Prostate gland (tissue), 2 donors: Measurements from ENCODE around the gene STRIP1. TPM values are rescaled to one million over a fixed set of nuclear protein-coding genes. Genes with fewer than 3 reads are reported as not detected.

ENCODE experiments used
- DNase-seq: peaks from one replicate; pipeline ENCODE4 v3.0.0-alpha.2; 2019; ENCODE audit warnings: low spot score
- H3K27ac ChIP-seq, 2 donors: fragments of 200-600 bp; sonication (generic); 2 replicates each; pipeline ENCODE4 v1.5.1; 2017 to 2019
- H3K27me3 ChIP-seq: fragments of 200-600 bp; sonication (generic); replicated peaks from 2 replicates; pipeline ENCODE4 v1.5.1; 2019; ENCODE audit not compliant: insufficient read depth
- H3K36me3 ChIP-seq, 2 donors: fragments of 200-600 bp; sonication (generic); 1 replicate in 1 of 2; 2 replicates in 1 of 2; pipeline versions ENCODE4 v1.5.1 to v1.8.1; 2017 to 2019
- H3K4me1 ChIP-seq: fragments of 200-600 bp; sonication (generic); replicated peaks from 2 replicates; pipeline ENCODE4 v1.5.1; 2019
- H3K4me3 ChIP-seq, 2 donors: fragments of 200-600 bp; sonication (generic); 2 replicates each; pipeline ENCODE4 v1.5.1; 2017 to 2019
- H3K9me3 ChIP-seq: fragments of 200-600 bp; sonication (generic); 2 replicates; pipeline ENCODE4 v1.5.1; 2017
- POLR2A ChIP-seq: fragments of 450-650 bp; IDR thresholded peaks from one replicate; pipeline ENCODE4 v1.6.1; 2016; ENCODE audit warnings: antibody characterized with exemption, mild to moderate bottlenecking
- POLR2AphosphoS5 ChIP-seq: sonication (generic); formaldehyde crosslinking; IDR thresholded peaks from one replicate; pipeline ENCODE4 v1.6.1; 2017; ENCODE audit warnings: antibody characterized with exemption
- WGBS: methylation state at CpG from one replicate; pipeline ENCODE4 v1.1.5; 2018; 5-methylcytosine and 5-hydroxymethylcytosine counted together
- intact Hi-C: fragments of 100-400 bp; cut with DNase I; formaldehyde crosslinking; loops from one replicate; pipeline ENCODE4 v1.14.2; 2022
- total RNA-seq, 2 donors: library from RNA; depleted of rRNA; stranded (reverse); fragments of >200 nt; gene quantifications; one replicate each; pipeline ENCODE4 v1.1.0, GENCODE V29; 2016
- TF ChIP-seq, protein P1 (sequence below), 4 experiments: fragments of 200-600 bp in 2 of 4; fragments of 450-650 bp in 2 of 4; sonication (generic) in 2 of 4; IDR thresholded peaks; 1 replicate in 3 of 4; 2 replicates in 1 of 4; pipeline ENCODE4 v1.5.1; 2016 to 2019; ENCODE audit warnings: antibody characterized with exemption in 4 of 4, mild to moderate bottlenecking in 2 of 4, moderate library complexity in 2 of 4

STRIP1 gene
- total RNA-seq, 2 donors from 2014 or later, result 36.8 to 73.2 TPM

DNA sequence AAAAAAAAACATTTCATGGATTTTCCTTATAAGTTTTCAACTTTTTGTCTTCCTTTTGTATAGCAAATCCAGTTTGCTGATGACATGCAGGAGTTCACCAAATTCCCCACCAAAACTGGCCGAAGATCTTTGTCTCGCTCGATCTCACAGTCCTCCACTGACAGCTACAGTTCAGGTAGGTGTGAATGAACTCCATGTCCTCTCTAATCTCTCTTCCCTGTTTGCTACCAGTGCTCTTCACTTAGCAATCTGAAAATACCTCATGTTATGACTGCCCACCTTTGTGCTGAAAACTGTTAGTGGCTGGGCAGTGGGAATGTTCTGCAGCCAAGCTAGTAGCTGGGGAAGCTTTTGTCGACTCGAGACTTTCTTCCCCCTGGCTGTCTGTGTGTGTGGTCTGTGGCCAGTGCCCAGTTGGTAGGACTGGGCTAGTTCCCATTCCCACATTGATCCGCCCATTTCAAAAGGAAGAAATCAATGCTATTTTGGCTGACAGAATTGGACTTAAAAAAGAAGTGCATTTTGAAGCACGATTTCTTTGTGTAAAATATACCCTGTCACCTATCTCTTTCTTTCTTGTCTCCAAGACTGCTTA is 25.4 kb upstream of the STRIP1 start:
- Histone ChIP-seq H3K27ac (no peak overlapping the region), H3K4me3 (no peak overlapping the region), H3K9me3 (no peaks in the 10 kb centered on the region), H3K27me3 (no peaks in the 10 kb centered on the region), H3K36me3 (peaks cover 0 to 5% of the 10 kb centered on the region in 2 donors), H3K4me1 (peaks cover 8% of the 10 kb centered on the region)
- no peak for TF ChIP-seq POLR2A
- TF ChIP-seq POLR2AphosphoS5, result no peak
- TF ChIP-seq, protein P1, sequence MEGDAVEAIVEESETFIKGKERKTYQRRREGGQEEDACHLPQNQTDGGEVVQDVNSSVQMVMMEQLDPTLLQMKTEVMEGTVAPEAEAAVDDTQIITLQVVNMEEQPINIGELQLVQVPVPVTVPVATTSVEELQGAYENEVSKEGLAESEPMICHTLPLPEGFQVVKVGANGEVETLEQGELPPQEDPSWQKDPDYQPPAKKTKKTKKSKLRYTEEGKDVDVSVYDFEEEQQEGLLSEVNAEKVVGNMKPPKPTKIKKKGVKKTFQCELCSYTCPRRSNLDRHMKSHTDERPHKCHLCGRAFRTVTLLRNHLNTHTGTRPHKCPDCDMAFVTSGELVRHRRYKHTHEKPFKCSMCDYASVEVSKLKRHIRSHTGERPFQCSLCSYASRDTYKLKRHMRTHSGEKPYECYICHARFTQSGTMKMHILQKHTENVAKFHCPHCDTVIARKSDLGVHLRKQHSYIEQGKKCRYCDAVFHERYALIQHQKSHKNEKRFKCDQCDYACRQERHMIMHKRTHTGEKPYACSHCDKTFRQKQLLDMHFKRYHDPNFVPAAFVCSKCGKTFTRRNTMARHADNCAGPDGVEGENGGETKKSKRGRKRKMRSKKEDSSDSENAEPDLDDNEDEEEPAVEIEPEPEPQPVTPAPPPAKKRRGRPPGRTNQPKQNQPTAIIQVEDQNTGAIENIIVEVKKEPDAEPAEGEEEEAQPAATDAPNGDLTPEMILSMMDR (IDR thresholded peaks at IDR 0.05), result no peak
- WGBS, result 79% methylated on average over 7 of the region's 7 CpGs
- intact Hi-C loops, result no loop called here
- no peak for DNase-seq

DNA sequence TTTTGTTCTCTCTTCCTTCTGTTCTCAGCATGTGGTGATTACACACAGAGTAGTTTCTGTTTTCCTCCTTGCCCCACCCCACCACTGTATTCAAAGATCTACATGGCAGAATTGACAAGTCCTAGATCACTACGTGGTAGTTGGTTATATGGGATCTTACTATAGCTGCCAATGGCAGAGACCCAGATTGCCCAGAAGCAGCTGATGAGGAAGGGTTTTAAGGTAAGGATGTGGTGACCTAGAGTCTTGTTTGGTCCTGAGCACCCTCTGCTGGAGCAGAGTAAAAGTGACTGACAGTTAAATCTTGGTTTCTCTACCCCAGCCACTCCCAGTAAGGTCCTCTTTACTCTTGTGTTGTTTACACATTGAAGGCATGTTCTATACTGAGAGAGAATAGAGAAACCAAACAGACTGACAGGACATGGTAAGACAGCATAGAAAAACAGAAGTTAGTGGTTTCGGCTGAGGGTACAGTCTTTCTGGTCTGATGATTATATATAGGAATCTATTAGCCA is 22.8 kb upstream of the STRIP1 start:
- 47% methylated on average over 2 of the region's 2 CpGs for WGBS

DNA sequence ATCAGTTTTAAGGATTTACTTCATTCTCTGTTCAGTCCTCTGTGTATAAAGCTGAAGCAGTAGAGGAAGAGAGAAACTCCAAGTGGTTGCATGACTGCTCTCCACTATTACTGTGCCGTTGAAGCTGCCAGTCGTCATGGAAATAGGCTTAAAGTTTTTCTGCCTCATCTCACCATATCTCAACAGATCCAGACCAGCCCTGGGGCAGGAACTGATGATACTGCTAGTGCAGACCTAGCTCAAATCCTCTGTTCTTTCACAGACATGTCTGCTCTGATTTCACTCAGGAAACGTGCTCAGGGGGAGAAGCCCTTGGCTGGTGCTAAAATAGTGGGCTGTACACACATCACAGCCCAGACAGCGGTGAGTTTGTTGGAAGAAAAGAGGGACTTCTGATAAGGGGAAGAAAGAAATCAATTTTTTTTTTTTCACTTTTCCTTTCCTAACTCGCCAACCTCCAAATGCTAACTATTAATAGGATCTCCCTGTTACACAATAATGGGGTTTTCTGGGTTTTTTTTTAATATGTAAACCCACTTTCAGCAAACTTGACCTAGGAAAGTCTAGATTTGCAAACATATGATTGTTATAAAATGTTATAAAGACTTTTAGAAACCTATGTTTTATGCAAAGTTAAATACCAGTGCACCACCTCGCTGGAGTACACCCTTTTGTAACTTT is 22.2 kb upstream of the STRIP1 start:
- peaks cover 4% of the 10 kb centered on the region for H3K4me1 ChIP-seq
- DNase-seq, result no peak
- TF ChIP-seq POLR2AphosphoS5 (no peak), POLR2A (no peak)
- TF ChIP-seq, protein P1 (IDR thresholded peaks at IDR 0.05), result no peak
- intact Hi-C loops, result no loop called here
- peaks cover 0 to 5% of the 10 kb centered on the region in 2 donors for H3K36me3 ChIP-seq
- H3K9me3 ChIP-seq, result no peaks in the 10 kb centered on the region
- H3K4me3 ChIP-seq, result no peak overlapping the region
- WGBS, result 80% methylated on average over 6 of the region's 6 CpGs
- no peak overlapping the region for H3K27ac ChIP-seq
- no peaks in the 10 kb centered on the region for H3K27me3 ChIP-seq

More for the DNA sequence above, 22.8 kb upstream of the STRIP1 start:
- DNase-seq, result peak; percentile 43
- H3K27ac ChIP-seq, result no peak overlapping the region
- H3K36me3 ChIP-seq, result peaks cover 0 to 5% of the 10 kb centered on the region in 2 donors
- intact Hi-C loops, result no loop called here
- H3K9me3 ChIP-seq, result no peaks in the 10 kb centered on the region
- TF ChIP-seq, protein P1 (IDR thresholded peaks at IDR 0.05), result peak in 3 of 4 experiments; percentile 31 to 71 (median 65)
- TF ChIP-seq POLR2AphosphoS5 (peak; percentile 57), POLR2A (no peak)
- no peak overlapping the region for H3K4me3 ChIP-seq
- no peaks in the 10 kb centered on the region for H3K27me3 ChIP-seq
- H3K4me1 ChIP-seq, result peaks cover 8% of the 10 kb centered on the region

DNA sequence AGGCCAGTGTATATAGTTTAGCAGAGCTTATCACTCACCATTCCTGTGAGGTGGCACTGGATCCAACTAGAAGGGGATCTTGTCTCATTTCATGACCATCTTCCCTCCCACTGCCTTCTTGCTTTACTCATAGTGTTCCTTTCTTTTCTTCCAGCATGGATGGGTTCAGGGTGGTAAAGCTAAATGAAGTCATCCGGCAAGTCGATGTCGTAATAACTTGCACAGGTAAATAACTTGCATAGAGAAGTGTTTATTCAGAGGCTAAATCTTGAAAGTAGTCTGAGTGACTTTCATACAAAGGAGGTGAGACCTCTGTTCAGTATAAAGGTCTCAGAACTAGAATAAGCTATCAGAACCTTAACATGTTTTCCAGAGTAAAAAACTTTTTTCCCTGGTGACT is 16.6 kb upstream of the STRIP1 start:
- Histone ChIP-seq H3K4me3 (no peak overlapping the region), H3K4me1 (no peaks in the 10 kb centered on the region), H3K36me3 (peaks cover 0 to 8% of the 10 kb centered on the region in 2 donors), H3K9me3 (no peaks in the 10 kb centered on the region), H3K27me3 (no peaks in the 10 kb centered on the region), H3K27ac (no peak overlapping the region)
- 73% methylated on average over 3 of the region's 3 CpGs for WGBS
- no peak for DNase-seq
- TF ChIP-seq POLR2AphosphoS5 (no peak), POLR2A (no peak)
- TF ChIP-seq, protein P1 (IDR thresholded peaks at IDR 0.05), result no peak
- intact Hi-C loops, result no loop called here
